Uterus (tissue), 4 donors: ENCODE measurements around the gene NFATC1. TPM values are rescaled to one million over a fixed set of nuclear protein-coding genes. Genes with fewer than 3 reads are reported as not detected.

Experiments
- DNase-seq, 2 donors: peaks; one replicate each; pipeline ENCODE4 v3.0.0-alpha.2; 2019 to 2020
- H3K27ac ChIP-seq, 2 donors: fragments of 200-600 bp; sonication (generic); 1 replicate in 1 of 2; 2 replicates in 1 of 2; pipeline ENCODE4 v1.5.1; 2016 to 2018
- H3K27me3 ChIP-seq, 2 donors: fragments of 200-600 bp; sonication (generic); one replicate each; pipeline ENCODE4 v1.5.1; 2018 to 2019; ENCODE audit warnings: control low read depth in 1 of 2
- H3K36me3 ChIP-seq, 2 donors: fragments of 200-600 bp; sonication (generic); one replicate each; pipeline ENCODE4 v1.5.1; 2019; ENCODE audit warnings: control low read depth in 1 of 2
- H3K4me1 ChIP-seq, 2 donors: fragments of 200-600 bp; sonication (generic); one replicate each; pipeline ENCODE4 v1.5.1; 2018 to 2019; ENCODE audit warnings: control low read depth in 1 of 2
- H3K4me3 ChIP-seq, 2 donors: fragments of 200-600 bp; sonication (generic); 1 replicate in 1 of 2; 2 replicates in 1 of 2; pipeline ENCODE4 v1.5.1; 2018 to 2019; ENCODE audit warnings: mild to moderate bottlenecking in 1 of 2
- H3K9me3 ChIP-seq, 2 donors: fragments of 200-600 bp; sonication (generic); one replicate each; pipeline ENCODE4 v1.5.1; 2019; ENCODE audit warnings: control low read depth in 1 of 2
- CTCF ChIP-seq, 4 experiments: fragments of 200-600 bp in 2 of 4; fragments of 450-650 bp in 2 of 4; sonication (generic) in 2 of 4; IDR thresholded peaks; one replicate each; pipeline ENCODE4 v1.5.1; 2016 to 2019; ENCODE audit warnings: antibody characterized with exemption in 4 of 4, mild to moderate bottlenecking in 2 of 4, moderate library complexity in 1 of 4
- POLR2A ChIP-seq, 2 donors: fragments of 450-650 bp; IDR thresholded peaks; one replicate each; pipeline ENCODE4 v1.6.1; 2016; ENCODE audit warnings: antibody characterized with exemption in 2 of 2, mild to moderate bottlenecking in 1 of 2, moderate library complexity in 1 of 2
- intact Hi-C: fragments of 100-400 bp; cut with DNase I; formaldehyde crosslinking; loops from one replicate; pipeline ENCODE4 v1.15.1; 2023; ENCODE audit warnings: low total_unique reads
- total RNA-seq, 4 donors: library from RNA; depleted of rRNA in 3 of 4; stranded (reverse); fragments of >200 nt in 3 of 4; gene quantifications; one replicate each; pipeline versions ENCODE4 v1.1.0 to v1.2.4, GENCODE V29; 2014 to 2023
- donor health status: DM: yes; HTN: yes; CAD: no.

The NFATC1 gene
- total RNA-seq, 4 donors from 2014 or later: 9.2 to 25.1 (median 14.6) TPM

- Histone ChIP-seq H3K36me3 (no peaks in the 10 kb centered on the region), H3K4me3 (no peak overlapping the region), H3K27me3 (no peaks in the 10 kb centered on the region), H3K9me3 (no peaks in the 10 kb centered on the region), H3K27ac (no peak overlapping the region), H3K4me1 (no peaks in the 10 kb centered on the region)
- intact Hi-C loops: no loop called here
- DNase-seq: no peak
- TF ChIP-seq POLR2A (IDR thresholded peaks at IDR 0.05) (no peak), CTCF (IDR thresholded peaks at IDR 0.05) (no peak)
These were observed 77.2 kb downstream of the NFATC1 start for GRCh38 chr18:79472946-79473345.

GRCh38 chr18:79476031-79476917 lies 80.5 kb downstream of the NFATC1 start:
- H3K27me3 ChIP-seq: no peaks in the 10 kb centered on the region
- intact Hi-C loops: no loop called here
- H3K36me3 ChIP-seq: no peaks in the 10 kb centered on the region
- no peak for TF ChIP-seq CTCF (IDR thresholded peaks at IDR 0.05)
- TF ChIP-seq POLR2A (IDR thresholded peaks at IDR 0.05): no peak
- no peaks in the 10 kb centered on the region for H3K9me3 ChIP-seq
- DNase-seq: no peak
- H3K4me1 ChIP-seq: no peaks in the 10 kb centered on the region
- no peak overlapping the region for H3K27ac ChIP-seq
- no peak overlapping the region for H3K4me3 ChIP-seq

GRCh38 chr18:79476918-79477571 lies 81.3 kb downstream of the NFATC1 start:
- H3K4me1 ChIP-seq: no peaks in the 10 kb centered on the region
- H3K27me3 ChIP-seq: no peaks in the 10 kb centered on the region
- no peak overlapping the region for H3K4me3 ChIP-seq
- H3K36me3 ChIP-seq: no peaks in the 10 kb centered on the region
- intact Hi-C loops: no loop called here
- H3K9me3 ChIP-seq: no peaks in the 10 kb centered on the region
- no peak for DNase-seq
- TF ChIP-seq POLR2A (IDR thresholded peaks at IDR 0.05) (no peak), CTCF (IDR thresholded peaks at IDR 0.05) (no peak)
- H3K27ac ChIP-seq: no peak overlapping the region

GRCh38 chr18:79477711-79478483 lies 82.2 kb downstream of the NFATC1 start:
- H3K9me3 ChIP-seq: no peaks in the 10 kb centered on the region
- TF ChIP-seq POLR2A (IDR thresholded peaks at IDR 0.05) (no peak), CTCF (IDR thresholded peaks at IDR 0.05) (no peak)
- intact Hi-C loops: no loop called here
- H3K4me1 ChIP-seq: no peaks in the 10 kb centered on the region
- no peaks in the 10 kb centered on the region for H3K36me3 ChIP-seq
- no peak for DNase-seq
- no peak overlapping the region for H3K4me3 ChIP-seq
- H3K27ac ChIP-seq: no peak overlapping the region
- H3K27me3 ChIP-seq: no peaks in the 10 kb centered on the region
